Fibroblast of pulmonary artery (primary cell): ENCODE data around the gene SIGLEC5.

Experiments used
- DNase-seq: peaks from one replicate; pipeline ENCODE4 v3.0.0-alpha.2; 2010; ENCODE audit warnings: low read depth
- H3K4me3 ChIP-seq: replicated peaks from 2 replicates; pipeline ENCODE4 v1.5.1; 2011; ENCODE audit warnings: low read depth, mild to moderate bottlenecking, control low read depth, low read length, moderate library complexity
- CTCF ChIP-seq: IDR thresholded peaks from 2 replicates; pipeline ENCODE4 v1.5.1; 2011; ENCODE audit warnings: mild to moderate bottlenecking, control low read depth, low read length, inconsistent platforms; ENCODE audit errors: missing control alignments

The SIGLEC5 gene

GRCh38 chr19:51644636-51645271 lies 14.6 kb upstream of the SIGLEC5 start:
- no peak for DNase-seq
- no peak for TF ChIP-seq CTCF
- H3K4me3 ChIP-seq = no peak overlapping the region

- no peak overlapping the region for H3K4me3 ChIP-seq
- no peak for DNase-seq
- TF ChIP-seq CTCF = no peak
Measured at GRCh38 chr19:51641648-51642047, 11.4 kb upstream of the SIGLEC5 start.

- no peak overlapping the region for H3K4me3 ChIP-seq
- no peak for DNase-seq
- TF ChIP-seq CTCF = no peak
Measured at GRCh38 chr19:51640386-51640785, 10.2 kb upstream of the SIGLEC5 start.

- no peak for TF ChIP-seq CTCF
- no peak for DNase-seq
- no peak overlapping the region for H3K4me3 ChIP-seq
Measured at GRCh38 chr19:51639916-51640315, 9.7 kb upstream of the SIGLEC5 start.

- DNase-seq = peak; percentile 11
- H3K4me3 ChIP-seq = no peak overlapping the region
- TF ChIP-seq CTCF = peak; percentile 37
Measured at GRCh38 chr19:51637362-51637978, 7.3 kb upstream of the SIGLEC5 start.

- H3K4me3 ChIP-seq = no peak overlapping the region
- DNase-seq = no peak
- TF ChIP-seq CTCF = no peak
Measured at GRCh38 chr19:51632126-51632525, 1.9 kb upstream of the SIGLEC5 start.

- no peak for DNase-seq
- no peak overlapping the region for H3K4me3 ChIP-seq
- no peak for TF ChIP-seq CTCF
Measured at GRCh38 chr19:51628153-51628939, 1.9 kb downstream of the SIGLEC5 start.
